HG03039 (cell line): ENCODE measurements around the gene ZDHHC18.

Source experiments
- ATAC-seq: cut with Tn5 transposase; IDR thresholded peaks from one replicate; pipeline ENCODE4 v1.9.1; 2021; ENCODE audit warnings: mild to moderate bottlenecking, moderate library complexity; ENCODE audit not compliant: unreplicated experiment

Gene ZDHHC18

GRCh38 chr1:26890467-26890796 lies 63.9 kb downstream of the ZDHHC18 start:
- peak; percentile 10 for ATAC-seq

- no peak for ATAC-seq
Measured at GRCh38 chr1:26894263-26894662, 67.8 kb downstream of the ZDHHC18 start.

- no peak for ATAC-seq
Measured at GRCh38 chr1:26897351-26897750, 70.9 kb downstream of the ZDHHC18 start.

- ATAC-seq: peak; percentile 62
Measured at GRCh38 chr1:26900001-26900814, 73.7 kb downstream of the ZDHHC18 start, which contains the start of gene GPATCH3. TSS of gene GPATCH3 (minus strand) at chr1:26900467. CDS start at chr1:26900442, 25 bp downstream.

GRCh38 chr1:26900815-26901511 lies 74.5 kb downstream of the ZDHHC18 start:
- ATAC-seq: no peak
